GM23338 (cell line): Measurements from ENCODE around the gene GCN1. TPM values are rescaled to one million over a fixed set of nuclear protein-coding genes. Genes with fewer than 3 reads are reported as not detected.
A peak's percentile ranks its signal among the peaks of the same experiment; 100 is the strongest.

Experiments
- ATAC-seq: fragments of 200-7000 bp; cut with Tn5 transposase; 3 replicates; pipeline ENCODE4 v1.9.1; 2020
- DNase-seq: peaks from one replicate; pipeline ENCODE4 v3.0.0-alpha.2; 2015; ENCODE audit warnings: low spot score
- H2AFZ ChIP-seq: fragments of 200-600 bp; sonication (generic); 2 replicates; pipeline ENCODE4 v1.8.0; 2016; ENCODE audit warnings: antibody characterized with exemption, mild to moderate bottlenecking, moderate library complexity
- H3F3A ChIP-seq: fragments of 200-600 bp; sonication (generic); replicated peaks from 2 replicates; pipeline ENCODE4 v1.8.0; 2017; ENCODE audit warnings: antibody characterized with exemption, mixed run types, low read depth
- H3K27ac ChIP-seq: fragments of 200-600 bp; sonication (generic); 2 replicates; pipeline ENCODE4 v1.6.1; 2016; ENCODE audit warnings: low read depth
- H3K27me3 ChIP-seq: fragments of 200-600 bp; sonication (generic); 2 replicates; pipeline ENCODE4 v1.8.0; 2016; ENCODE audit warnings: mild to moderate bottlenecking, mixed run types, moderate library complexity; ENCODE audit not compliant: insufficient read depth
- H3K36me3 ChIP-seq: fragments of 200-600 bp; sonication (generic); 2 replicates; pipeline ENCODE4 v1.8.0; 2016; ENCODE audit warnings: mild to moderate bottlenecking; ENCODE audit not compliant: insufficient read depth
- H3K4me1 ChIP-seq: fragments of 200-600 bp; sonication (generic); 2 replicates; pipeline ENCODE4 v1.8.0; 2016; ENCODE audit warnings: mild to moderate bottlenecking, moderate library complexity; ENCODE audit not compliant: insufficient read depth
- H3K4me2 ChIP-seq: fragments of 200-600 bp; sonication (generic); 2 replicates; pipeline ENCODE4 v1.7.1; 2017; ENCODE audit warnings: mixed run types
- H3K4me3 ChIP-seq: fragments of 200-600 bp; sonication (generic); 2 replicates; pipeline ENCODE4 v1.6.1; 2016; ENCODE audit warnings: mixed run types
- H3K79me2 ChIP-seq: fragments of 200-600 bp; sonication (generic); replicated peaks from 2 replicates; pipeline ENCODE4 v1.8.0; 2017; ENCODE audit warnings: mild to moderate bottlenecking; ENCODE audit not compliant: insufficient read depth
- H3K9me2 ChIP-seq: fragments of 200-600 bp; sonication (generic); 2 replicates; pipeline ENCODE4 v1.8.0; 2017; ENCODE audit not compliant: insufficient read depth
- H4K20me1 ChIP-seq: fragments of 200-600 bp; sonication (generic); replicated peaks from 2 replicates; pipeline ENCODE4 v1.8.0; 2017; ENCODE audit warnings: mild to moderate bottlenecking; ENCODE audit not compliant: insufficient read depth
- H3K27ac Mint-ChIP-seq: 2 replicates; pipeline ENCODE4 v1.8.0; 2020; ENCODE audit warnings: inconsistent platforms, mild to moderate bottlenecking, moderate library complexity, mixed read lengths
- H3K27me3 Mint-ChIP-seq: 3 replicates; pipeline ENCODE4 v1.8.0; 2022; ENCODE audit warnings: low read depth, mild to moderate bottlenecking, moderate library complexity, mixed read lengths, inconsistent platforms; ENCODE audit not compliant: insufficient read depth, poor library complexity
- H3K36me3 Mint-ChIP-seq: 3 replicates; pipeline ENCODE4 v1.8.0; 2021; ENCODE audit warnings: low read depth, mild to moderate bottlenecking, inconsistent platforms, moderate library complexity, mixed read lengths
- H3K4me1 Mint-ChIP-seq: 3 replicates; pipeline ENCODE4 v1.8.0; 2020; ENCODE audit warnings: mild to moderate bottlenecking, inconsistent platforms, mixed read lengths
- H3K4me3 Mint-ChIP-seq: 3 replicates; pipeline ENCODE4 v1.8.0; 2021; ENCODE audit warnings: moderate library complexity, mild to moderate bottlenecking, inconsistent platforms, mixed read lengths
- H3K9me3 Mint-ChIP-seq: 3 replicates; pipeline ENCODE4 v1.8.0; 2020; ENCODE audit warnings: moderate library complexity, mild to moderate bottlenecking, inconsistent platforms, mixed read lengths
- CREB1 ChIP-seq: fragments of 250-450 bp; sonication (Bioruptor Pico); IDR thresholded peaks from 2 replicates; pipeline ENCODE4 v1.5.0; 2020; ENCODE audit warnings: low read depth, mild to moderate bottlenecking, moderate library complexity
- CTCF ChIP-seq, 2 experiments: fragments of 200-600 bp in 1 of 2; sonication (generic) in 1 of 2; conservative IDR thresholded peaks; 2 replicates each; pipeline versions ENCODE4 v1.5.1 to v1.6.1; 2016 to 2017; ENCODE audit warnings: antibody characterized with exemption in 2 of 2, low read depth in 2 of 2, mild to moderate bottlenecking in 2 of 2, moderate library complexity in 1 of 2
- ETS1 ChIP-seq: IDR thresholded peaks from 2 replicates; pipeline ENCODE4 v1.6.1; 2016; ENCODE audit warnings: antibody characterized with exemption
- EZH2phosphoT487 ChIP-seq: fragments of 200-600 bp; sonication (generic); IDR thresholded peaks from one replicate; pipeline ENCODE4 v1.8.1; 2018; ENCODE audit warnings: antibody characterized with exemption; ENCODE audit not compliant: unreplicated experiment
- JUNB ChIP-seq: IDR thresholded peaks from one replicate; pipeline ENCODE4 v1.6.1; 2016; ENCODE audit warnings: antibody characterized with exemption; ENCODE audit not compliant: unreplicated experiment
- NANOG ChIP-seq: IDR thresholded peaks from 2 replicates; pipeline ENCODE4 v1.6.1; 2016; ENCODE audit warnings: antibody characterized with exemption, borderline replicate concordance
- POLR2AphosphoS5 ChIP-seq: IDR thresholded peaks from 2 replicates; pipeline ENCODE4 v1.6.1; 2016; ENCODE audit warnings: antibody characterized with exemption, low read depth
- REST ChIP-seq: IDR thresholded peaks from one replicate; pipeline ENCODE4 v1.6.1; 2018; ENCODE audit warnings: antibody characterized with exemption; ENCODE audit not compliant: unreplicated experiment
- STAT1 ChIP-seq: IDR thresholded peaks from one replicate; pipeline ENCODE4 v1.6.1; 2016; ENCODE audit warnings: antibody characterized with exemption; ENCODE audit not compliant: unreplicated experiment
- ZNF331 ChIP-seq: fragments of 250-450 bp; sonication (Bioruptor Pico); IDR thresholded peaks from 2 replicates; pipeline ENCODE4 v1.5.0; 2020; ENCODE audit warnings: low read depth, mild to moderate bottlenecking, moderate library complexity
- polyA plus RNA-seq: library from polyadenylated mRNA; unstranded; fragments of >200 nt; fragmentation: Nextera tagmentation; extraction: Ambion mirVana; gene quantifications from 2 replicates; pipeline ENCODE4 v1.2.1, GENCODE V29; 2016
- total RNA-seq: library from RNA; depleted of rRNA; stranded (reverse); fragments of >200 nt; shearing (Covaris generic); gene quantifications from 2 replicates; pipeline ENCODE4 v1.2.3, GENCODE V29; 2014

GCN1 gene
- total and polyA plus RNA-seq, 2 experiments from 2014 or later: 18.0 to 177 TPM

GRCh38 chr12:120137833-120138232 is 56.7 kb downstream of the GCN1 start (continued):
- no peak for TF ChIP-seq CTCF (conservative IDR thresholded peaks at IDR 0.05; ENCODE audit: low read depth in 2 of 2)
- no peak for TF ChIP-seq EZH2phosphoT487
- no peak for TF ChIP-seq ETS1
- no peak for TF ChIP-seq CREB1 (CRISPR knock-in tag)
- TF ChIP-seq STAT1: no peak
- TF ChIP-seq REST: no peak
- TF ChIP-seq POLR2AphosphoS5: no peak
- no peak for TF ChIP-seq NANOG
- TF ChIP-seq JUNB: no peak

- no peak overlapping the region for H3K27ac Mint-ChIP-seq
- no peaks in the 10 kb centered on the region for H3K4me1 Mint-ChIP-seq
- TF ChIP-seq NANOG: no peak
- no peak for TF ChIP-seq ZNF331 (CRISPR knock-in tag)
- TF ChIP-seq REST: no peak
- TF ChIP-seq CTCF (conservative IDR thresholded peaks at IDR 0.05; ENCODE audit: low read depth in 2 of 2): no peak
- Histone ChIP-seq H2AFZ (no peak overlapping the region), H3K27me3 (no peaks in the 10 kb centered on the region), H3K79me2 (no peaks in the 10 kb centered on the region), H3F3A (0 out of 2 replicates have a peak, but pooled peaks cover 5% of the 10 kb centered on the region), H3K4me3 (no peak overlapping the region), H3K9me2 (no peaks in the 10 kb centered on the region), H3K27ac (0 out of 2 replicates have a peak overlapping the region, but pooled peaks have one; percentile 19), H3K4me2 (no peak overlapping the region), H4K20me1 (peaks cover 4% of the 10 kb centered on the region), H3K36me3 (peaks cover 81% of the 10 kb centered on the region), H3K4me1 (no peaks in the 10 kb centered on the region)
- no peak for ATAC-seq
- no peak overlapping the region for H3K4me3 Mint-ChIP-seq
- peaks cover 99% of the 10 kb centered on the region for H3K36me3 Mint-ChIP-seq
- DNase-seq: no peak
- H3K27me3 Mint-ChIP-seq: peaks cover 9% of the 10 kb centered on the region
- no peaks in the 10 kb centered on the region for H3K9me3 Mint-ChIP-seq
These were observed 58.3 kb downstream of the GCN1 start for GRCh38 chr12:120136093-120136770.
